Astrocyte of the spinal cord (primary cell): ENCODE measurements around the gene NR3C2.
A peak's percentile ranks its signal among the peaks of the same experiment; 100 is the strongest.
"Not testable (repeated sequence)": the region's sequence is repeated elsewhere in the genome, so short reads cannot be mapped to it uniquely, and the experiment has no call there.

Experiments
- DNase-seq: peaks from one replicate; pipeline ENCODE4 v3.0.0; 2011; ENCODE audit warnings: low read depth, low spot score
- H3K4me3 ChIP-seq: 2 replicates; pipeline ENCODE4 v1.5.1; 2011; ENCODE audit warnings: low read depth, mild to moderate bottlenecking, low read length, moderate library complexity
- CTCF ChIP-seq: IDR thresholded peaks from 2 replicates; pipeline ENCODE4 v1.5.1; 2012; ENCODE audit warnings: low read depth, mild to moderate bottlenecking, low read length, inconsistent platforms
- in situ Hi-C: cut with HindIII; loops from 2 replicates; pipeline ENCODE4 v1.10.0; 2017; ENCODE audit warnings: low sequenced_read_pairs

Gene NR3C2

DNA sequence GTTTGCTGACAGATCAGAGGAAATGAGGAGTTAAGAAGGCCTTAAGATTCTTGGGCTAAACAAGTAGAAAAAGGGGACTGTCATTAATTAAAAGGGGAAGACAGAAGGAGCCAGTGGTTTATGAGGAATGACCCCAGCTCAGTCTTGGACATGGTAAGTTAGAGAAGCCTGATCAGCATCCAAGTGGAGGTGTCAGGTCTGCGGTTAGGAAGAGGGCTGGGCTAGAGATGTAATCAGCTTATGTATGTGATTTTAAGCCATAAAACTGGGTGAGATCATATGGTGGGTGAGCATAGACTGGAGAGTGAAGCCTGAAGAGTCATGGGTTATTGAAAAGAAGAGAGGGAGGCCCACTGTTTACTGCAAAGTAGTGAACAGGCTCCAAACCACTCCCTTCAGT lies 246.1 kb downstream of the NR3C2 start:
- no peak overlapping the region for H3K4me3 ChIP-seq
- DNase-seq = no peak
- in situ Hi-C loops = no loop called here
- TF ChIP-seq CTCF = no peak

DNA sequence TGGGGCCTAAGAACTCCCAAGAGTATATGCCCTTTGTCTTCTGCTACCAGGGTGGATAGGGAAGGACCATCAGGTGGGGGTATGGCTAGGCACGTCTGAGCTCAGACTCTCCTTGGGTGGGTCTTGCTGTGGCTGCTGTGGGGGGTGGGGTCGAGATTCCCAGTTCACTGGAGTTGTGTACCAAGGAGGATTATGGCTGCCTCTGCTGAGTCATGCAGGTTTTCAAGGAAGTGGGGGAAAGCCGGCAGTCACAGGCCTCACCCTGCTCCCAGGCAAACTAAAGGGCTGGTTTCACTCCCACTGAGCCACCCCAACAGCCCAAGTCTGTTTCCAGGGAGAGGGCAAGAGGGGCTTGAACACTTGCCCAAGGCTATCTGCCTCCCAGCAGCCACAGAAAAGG lies 249.7 kb downstream of the NR3C2 start:
- H3K4me3 ChIP-seq = no peak overlapping the region
- no peak for DNase-seq
- in situ Hi-C loops = no loop called here
- no peak for TF ChIP-seq CTCF

DNA sequence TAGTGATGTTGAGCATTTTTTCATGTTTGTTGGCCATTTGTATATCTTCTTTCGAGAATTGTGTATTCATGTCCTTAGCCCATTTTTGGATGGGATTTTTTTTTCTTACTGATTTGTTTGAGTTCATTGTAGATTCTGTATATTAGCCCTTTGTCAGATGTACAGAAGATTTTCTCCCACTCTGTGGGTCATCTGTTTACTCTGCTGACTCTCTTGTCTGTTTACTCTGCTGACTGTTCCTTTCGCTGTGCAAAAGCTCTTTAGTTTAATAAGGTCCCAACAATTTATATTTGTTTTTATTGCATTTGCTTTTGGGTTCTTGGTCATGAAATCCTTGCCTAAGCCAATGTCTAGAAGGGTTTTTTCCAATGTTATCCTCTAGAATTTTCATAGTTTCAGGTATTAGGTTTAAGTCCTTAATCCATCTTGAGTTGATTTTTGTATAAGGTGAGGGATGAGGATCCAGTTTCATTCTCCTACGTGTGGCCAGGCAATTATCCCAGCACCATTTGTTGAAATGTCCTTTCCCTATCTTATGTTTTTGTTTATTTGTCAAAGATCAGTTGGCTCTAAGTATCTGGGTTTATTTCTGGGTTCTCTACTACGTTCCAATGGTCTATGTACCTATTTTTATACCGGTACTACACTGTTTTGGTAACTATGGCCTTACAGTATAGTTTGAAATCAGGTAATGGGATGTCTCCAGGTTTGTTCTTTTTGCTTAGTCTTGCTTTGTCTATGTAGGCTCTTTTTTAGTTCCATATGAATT lies 254.6 kb downstream of the NR3C2 start:
- DNase-seq, in situ Hi-C loops, H3K4me3 ChIP-seq: not testable (repeated sequence)

DNA sequence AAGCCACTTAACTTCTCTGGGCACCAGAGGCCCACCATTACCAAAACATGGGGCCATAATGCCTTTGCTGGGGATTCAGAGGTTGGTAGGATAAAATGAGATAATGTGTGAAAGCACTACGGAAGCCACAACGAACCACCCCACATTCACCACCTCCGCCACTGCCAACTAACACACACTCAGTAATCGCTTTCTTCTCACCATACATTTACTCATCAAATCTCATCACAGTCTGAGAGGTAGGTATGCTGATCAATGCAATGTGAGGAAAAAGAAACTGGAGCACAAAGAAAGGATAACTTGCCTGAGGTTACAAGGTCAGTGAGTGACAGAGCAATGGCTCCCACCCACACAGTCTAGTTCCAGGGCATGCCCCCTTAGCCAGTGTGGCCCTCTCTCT lies 257.3 kb downstream of the NR3C2 start:
- no peak for DNase-seq
- H3K4me3 ChIP-seq = no peak overlapping the region
- no peak for TF ChIP-seq CTCF
- in situ Hi-C loops = no loop called here

DNA sequence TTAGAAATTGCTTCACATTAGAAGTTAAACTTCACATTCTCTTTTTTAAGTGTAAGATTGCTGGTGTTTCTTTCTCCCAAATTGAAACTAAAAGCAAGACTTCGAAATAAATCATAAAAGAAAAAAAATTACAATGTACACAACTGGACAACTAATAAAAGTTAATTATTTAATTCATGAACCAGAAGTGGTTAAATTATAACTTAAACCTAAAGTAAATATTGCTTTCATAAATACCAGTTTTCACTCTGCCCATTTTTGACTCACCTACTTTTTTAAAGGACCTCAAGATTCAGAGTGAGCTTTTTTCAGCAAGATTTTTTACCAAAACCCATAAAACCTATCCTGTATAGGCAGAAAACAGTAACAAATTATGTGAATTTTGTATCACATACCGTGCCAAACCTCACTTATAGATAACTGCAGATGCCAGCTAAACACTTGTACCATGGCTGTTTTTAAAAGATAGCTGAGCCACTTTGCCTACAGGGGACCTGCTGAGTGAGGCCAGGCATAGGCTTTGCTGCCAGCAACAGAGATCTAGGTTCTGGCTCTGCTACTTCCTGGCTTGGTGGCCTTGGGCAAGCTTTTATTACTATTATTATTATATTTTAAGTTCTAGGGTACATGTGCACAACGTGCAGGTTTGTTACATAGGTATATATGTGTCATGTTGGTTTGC lies 259.8 kb downstream of the NR3C2 start:
- in situ Hi-C loops = no loop called here
- no peak for TF ChIP-seq CTCF
- no peak for DNase-seq
- no peak overlapping the region for H3K4me3 ChIP-seq

GRCh38 chr4:148173397-148174017 lies 268.7 kb downstream of the NR3C2 start:
- DNase-seq = peak; percentile 3
- no peak for TF ChIP-seq CTCF
- in situ Hi-C loops = no loop called here
- no peak overlapping the region for H3K4me3 ChIP-seq

- no peak overlapping the region for H3K4me3 ChIP-seq
- in situ Hi-C loops = no loop called here
- DNase-seq = no peak
- no peak for TF ChIP-seq CTCF
Measured at GRCh38 chr4:148171596-148171995, 270.6 kb downstream of the NR3C2 start.
